ENCODE results near the gene MLST8. TPM values are rescaled to one million over a fixed set of nuclear protein-coding genes. Genes with fewer than 3 reads are reported as not detected.

Gene MLST8
- total and polyA plus RNA-seq, 2 donors (not counting 3 experiments of a cell fraction or from before 2014, with no cell fraction given) = 36.9 to 129 TPM

GRCh38 chr16:2184962-2185361, 20.3 kb upstream of the MLST8 start:
- ChIA-PET POLR2A (no interaction called here), CTCF (no interaction called here)

More at GRCh38 chr16:2184962-2185361, 20.3 kb upstream of the MLST8 start:
- Histone ChIP-seq H3K27me3 (ENCODE audit: control insufficient read depth in 2 of 2, insufficient read depth in 2 of 2, low read length in 2 of 2) (no peaks in the 10 kb centered on the region), H4K20me1 (replicated peaks; ENCODE audit: control insufficient read depth, extremely low read depth, insufficient read depth, low read length) (no peaks in the 10 kb centered on the region), H3K27ac (ENCODE audit: insufficient read depth, low read depth, low read length) (no peak overlapping the region), H3K4me2 (ENCODE audit: insufficient read depth, low read length) (no peak overlapping the region), H3K9me1 (replicated peaks; ENCODE audit: control insufficient read depth, extremely low read depth, insufficient read depth, low read length) (no peaks in the 10 kb centered on the region), H3K79me2 (ENCODE audit: control insufficient read depth, insufficient read depth, low read length) (no peaks in the 10 kb centered on the region), H3K9ac (replicated peaks; ENCODE audit: extremely low read depth, insufficient read depth, low read length) (no peak overlapping the region), H3K36me3 (ENCODE audit: control insufficient read depth in 2 of 2, extremely low read depth in 1 of 2, insufficient read depth in 2 of 2, low read length in 2 of 2) (no peaks in the 10 kb centered on the region), H2AFZ (ENCODE audit: low read depth, low read length) (no peak overlapping the region), H3K9me3 (replicated peaks; ENCODE audit: control insufficient read depth, insufficient read depth, low read length) (no peaks in the 10 kb centered on the region), H3K4me1 (ENCODE audit: control insufficient read depth, extremely low read depth, insufficient read depth, low read length) (no peaks in the 10 kb centered on the region), H3K4me3 (replicated peaks in 1 of 3; ENCODE audit: insufficient read depth in 1 of 3, low read depth in 1 of 3, low read length in 3 of 3) (no peak overlapping the region)
- dilution Hi-C loops (cut with MboI; ENCODE audit: extremely low pct_ligation_motif_present, low sequenced_read_pairs) (no loop called here), intact Hi-C loops (cut with micrococcal nuclease) (no loop called here)
- FAIRE-seq = no peak
- DNase-seq (ENCODE audit: low read depth, low spot score) = no peak
- TF ChIP-seq POLR2AphosphoS5 (IDR thresholded peaks at IDR 0.05; ENCODE audit: insufficient read depth, low read depth, low read length) (no peak), MAX (IDR thresholded peaks at IDR 0.05; ENCODE audit: insufficient read depth, insufficient read length) (no peak), JUN (IDR thresholded peaks at IDR 0.05; ENCODE audit: borderline replicate concordance, insufficient read depth, insufficient read length, low read depth) (no peak), POLR2A (IDR thresholded peaks at IDR 0.05; ENCODE audit: low read depth, low read length) (no peak), GATA2 (IDR thresholded peaks at IDR 0.05; ENCODE audit: insufficient read depth, insufficient read length, low read depth, low read length) (no peak), MYC (IDR thresholded peaks at IDR 0.05; ENCODE audit: low read depth, low read length) (no peak), EZH2 (IDR thresholded peaks at IDR 0.05; ENCODE audit: borderline replicate concordance, low read depth, low read length, severe bottlenecking) (no peak), FOS (IDR thresholded peaks at IDR 0.05; ENCODE audit: borderline replicate concordance, insufficient read depth, low read length) (no peak)
- TF ChIP-seq, protein P1, sequence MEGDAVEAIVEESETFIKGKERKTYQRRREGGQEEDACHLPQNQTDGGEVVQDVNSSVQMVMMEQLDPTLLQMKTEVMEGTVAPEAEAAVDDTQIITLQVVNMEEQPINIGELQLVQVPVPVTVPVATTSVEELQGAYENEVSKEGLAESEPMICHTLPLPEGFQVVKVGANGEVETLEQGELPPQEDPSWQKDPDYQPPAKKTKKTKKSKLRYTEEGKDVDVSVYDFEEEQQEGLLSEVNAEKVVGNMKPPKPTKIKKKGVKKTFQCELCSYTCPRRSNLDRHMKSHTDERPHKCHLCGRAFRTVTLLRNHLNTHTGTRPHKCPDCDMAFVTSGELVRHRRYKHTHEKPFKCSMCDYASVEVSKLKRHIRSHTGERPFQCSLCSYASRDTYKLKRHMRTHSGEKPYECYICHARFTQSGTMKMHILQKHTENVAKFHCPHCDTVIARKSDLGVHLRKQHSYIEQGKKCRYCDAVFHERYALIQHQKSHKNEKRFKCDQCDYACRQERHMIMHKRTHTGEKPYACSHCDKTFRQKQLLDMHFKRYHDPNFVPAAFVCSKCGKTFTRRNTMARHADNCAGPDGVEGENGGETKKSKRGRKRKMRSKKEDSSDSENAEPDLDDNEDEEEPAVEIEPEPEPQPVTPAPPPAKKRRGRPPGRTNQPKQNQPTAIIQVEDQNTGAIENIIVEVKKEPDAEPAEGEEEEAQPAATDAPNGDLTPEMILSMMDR (IDR thresholded peaks at IDR 0.05; ENCODE audit: extremely low read depth in 1 of 2, insufficient read depth in 1 of 2, low read depth in 1 of 2, low read length in 2 of 2) = no peak
- no TSS peak for BruUV-seq (replicated peaks)

Data from endothelial cell of umbilical vein (primary cell).